NT2/D1 (cell line): ENCODE results near the gene AMZ2.

Experiments
- DNase-seq: peaks from one replicate; pipeline ENCODE4 v3.0.0-alpha.2; 2011; ENCODE audit warnings: low read depth, low spot score
- H3K27me3 ChIP-seq: 2 replicates; pipeline ENCODE4 v1.6.0; 2011; ENCODE audit warnings: mild to moderate bottlenecking; ENCODE audit not compliant: insufficient read length, insufficient read depth
- H3K36me3 ChIP-seq: 2 replicates; pipeline ENCODE4 v1.6.1; 2011; ENCODE audit warnings: mild to moderate bottlenecking, low read length, mixed read lengths; ENCODE audit not compliant: insufficient read depth, insufficient read length
- H3K4me1 ChIP-seq: 2 replicates; pipeline ENCODE4 v1.5.1; 2011; ENCODE audit not compliant: insufficient read depth, insufficient read length
- H3K4me3 ChIP-seq: 2 replicates; pipeline ENCODE4 v1.5.1; 2011; ENCODE audit warnings: low read depth; ENCODE audit not compliant: insufficient read length
- H3K9ac ChIP-seq: 2 replicates; pipeline ENCODE4 v1.6.0; 2011; ENCODE audit warnings: low read depth; ENCODE audit not compliant: insufficient read length
- H3K9me3 ChIP-seq: 2 replicates; pipeline ENCODE4 v1.5.1; 2011; ENCODE audit warnings: mild to moderate bottlenecking, low read length; ENCODE audit not compliant: insufficient read depth
- SUZ12 ChIP-seq: IDR thresholded peaks from 2 replicates; pipeline ENCODE4 v1.6.1; 2011; ENCODE audit not compliant: insufficient read length, insufficient read depth; ENCODE audit errors: extremely low read depth
- YY1 ChIP-seq: IDR thresholded peaks from 2 replicates; pipeline ENCODE4 v1.6.1; 2011; ENCODE audit not compliant: insufficient read length, insufficient read depth
- ZNF274 ChIP-seq: IDR thresholded peaks from 2 replicates; pipeline ENCODE4 v1.6.1; 2011; ENCODE audit warnings: mild to moderate bottlenecking, low read depth, low read length

The AMZ2 gene

DNA sequence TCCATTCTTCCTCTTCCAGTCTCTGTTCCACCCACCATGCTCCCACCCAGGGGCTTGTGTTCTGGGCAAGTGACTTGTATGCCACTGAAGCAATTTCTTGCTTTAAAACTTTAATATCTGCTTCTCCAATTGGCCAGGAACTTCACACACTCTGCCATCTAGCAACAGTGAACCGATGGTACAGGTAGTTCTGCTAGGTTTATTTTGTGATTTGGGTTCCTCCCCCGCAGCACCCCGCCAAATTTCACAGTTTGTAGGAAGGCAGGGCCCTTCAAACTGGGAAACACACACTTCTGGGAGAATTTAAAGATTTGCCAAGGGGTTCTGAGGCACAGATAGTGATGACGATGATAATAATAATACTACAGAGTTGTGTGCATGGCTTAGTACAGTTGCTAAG lies 46.8 kb downstream of the AMZ2 start:
- H3K9me3 ChIP-seq = no peaks in the 10 kb centered on the region
- H3K27me3 ChIP-seq = peaks cover 14% of the 10 kb centered on the region
- no peaks in the 10 kb centered on the region for H3K36me3 ChIP-seq
- TF ChIP-seq ZNF274 = no peak
- TF ChIP-seq SUZ12 = no peak
- TF ChIP-seq YY1 = no peak
- no peak overlapping the region for H3K4me3 ChIP-seq
- H3K4me1 ChIP-seq = peaks cover 18% of the 10 kb centered on the region
- no peak overlapping the region for H3K9ac ChIP-seq
- DNase-seq = no peak

DNA sequence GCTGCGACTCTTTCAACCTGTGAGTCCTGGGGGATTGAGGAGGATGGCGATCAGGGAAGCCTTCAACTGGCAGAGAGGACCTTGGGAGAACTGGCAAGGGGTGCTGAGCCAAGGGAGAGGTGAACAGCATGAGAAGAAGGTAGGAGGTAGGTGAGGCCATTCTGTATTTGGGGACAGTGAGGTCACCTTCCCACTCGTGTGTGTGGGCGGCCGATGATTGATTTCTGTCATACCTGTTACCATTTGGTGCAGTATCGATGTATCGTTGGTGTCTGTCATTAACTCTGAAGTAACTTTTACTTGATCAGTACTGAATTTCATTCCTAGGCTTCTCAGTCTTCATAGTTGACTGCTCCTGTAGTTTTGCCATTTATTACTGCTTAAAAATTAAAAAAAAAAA lies 47.2 kb downstream of the AMZ2 start:
- no peak overlapping the region for H3K9ac ChIP-seq
- TF ChIP-seq ZNF274 = no peak
- TF ChIP-seq YY1 = no peak
- no peak for TF ChIP-seq SUZ12
- no peak for DNase-seq
- H3K27me3 ChIP-seq = peaks cover 9% of the 10 kb centered on the region
- peaks cover 18% of the 10 kb centered on the region for H3K4me1 ChIP-seq
- no peak overlapping the region for H3K4me3 ChIP-seq
- H3K36me3 ChIP-seq = no peaks in the 10 kb centered on the region
- H3K9me3 ChIP-seq = no peaks in the 10 kb centered on the region

GRCh38 chr17:68296217-68297191 lies 48.7 kb downstream of the AMZ2 start:
- H3K4me3 ChIP-seq = no peak overlapping the region
- H3K4me1 ChIP-seq = peaks cover 14% of the 10 kb centered on the region
- H3K36me3 ChIP-seq = no peaks in the 10 kb centered on the region
- DNase-seq = no peak
- H3K27me3 ChIP-seq = no peaks in the 10 kb centered on the region
- TF ChIP-seq YY1 (no peak), SUZ12 (no peak), ZNF274 (no peak)
- H3K9ac ChIP-seq = no peak overlapping the region
- H3K9me3 ChIP-seq = no peaks in the 10 kb centered on the region

- DNase-seq = no peak
- no peaks in the 10 kb centered on the region for H3K27me3 ChIP-seq
- no peak for TF ChIP-seq SUZ12
- no peak for TF ChIP-seq ZNF274
- no peak for TF ChIP-seq YY1
- H3K4me1 ChIP-seq = peaks cover 14% of the 10 kb centered on the region
- no peaks in the 10 kb centered on the region for H3K36me3 ChIP-seq
- no peak overlapping the region for H3K4me3 ChIP-seq
- H3K9me3 ChIP-seq = no peaks in the 10 kb centered on the region
- no peak overlapping the region for H3K9ac ChIP-seq
Measured at GRCh38 chr17:68297195-68297594, 49.4 kb downstream of the AMZ2 start.

- peaks cover 16% of the 10 kb centered on the region for H3K4me1 ChIP-seq
- TF ChIP-seq YY1 = no peak
- TF ChIP-seq SUZ12 = no peak
- no peak for TF ChIP-seq ZNF274
- no peak overlapping the region for H3K4me3 ChIP-seq
- no peaks in the 10 kb centered on the region for H3K36me3 ChIP-seq
- H3K9me3 ChIP-seq = no peaks in the 10 kb centered on the region
- H3K9ac ChIP-seq = no peak overlapping the region
- no peak for DNase-seq
- H3K27me3 ChIP-seq = no peaks in the 10 kb centered on the region
Measured at GRCh38 chr17:68298601-68299000, 50.8 kb downstream of the AMZ2 start.

GRCh38 chr17:68299817-68300216 lies 52.0 kb downstream of the AMZ2 start:
- Histone ChIP-seq H3K9ac (no peak overlapping the region), H3K4me1 (peaks cover 9% of the 10 kb centered on the region), H3K36me3 (no peaks in the 10 kb centered on the region), H3K27me3 (no peaks in the 10 kb centered on the region), H3K4me3 (no peak overlapping the region), H3K9me3 (no peaks in the 10 kb centered on the region)
- TF ChIP-seq ZNF274 (no peak), SUZ12 (no peak), YY1 (no peak)
- DNase-seq = no peak

GRCh38 chr17:68301438-68301959 lies 53.7 kb downstream of the AMZ2 start:
- no peak for DNase-seq
- no peaks in the 10 kb centered on the region for H3K9me3 ChIP-seq
- H3K9ac ChIP-seq = no peak overlapping the region
- H3K27me3 ChIP-seq = no peaks in the 10 kb centered on the region
- H3K4me1 ChIP-seq = peaks cover 5% of the 10 kb centered on the region
- TF ChIP-seq SUZ12 (no peak), YY1 (no peak)
- H3K36me3 ChIP-seq = no peaks in the 10 kb centered on the region
- no peak overlapping the region for H3K4me3 ChIP-seq
